ENCODE results near the gene LARP1.
"Not testable (repeated sequence)": the region's sequence is repeated elsewhere in the genome, so short reads cannot be mapped to it uniquely, and the experiment has no call there.

LARP1 gene

GRCh38 chr5:154797762-154798161, 42.6 kb downstream of the LARP1 start:
- no peak for DNase-seq

- DNase-seq: no peak
Observed at GRCh38 chr5:154800582-154800981, 45.4 kb downstream of the LARP1 start.

DNA sequence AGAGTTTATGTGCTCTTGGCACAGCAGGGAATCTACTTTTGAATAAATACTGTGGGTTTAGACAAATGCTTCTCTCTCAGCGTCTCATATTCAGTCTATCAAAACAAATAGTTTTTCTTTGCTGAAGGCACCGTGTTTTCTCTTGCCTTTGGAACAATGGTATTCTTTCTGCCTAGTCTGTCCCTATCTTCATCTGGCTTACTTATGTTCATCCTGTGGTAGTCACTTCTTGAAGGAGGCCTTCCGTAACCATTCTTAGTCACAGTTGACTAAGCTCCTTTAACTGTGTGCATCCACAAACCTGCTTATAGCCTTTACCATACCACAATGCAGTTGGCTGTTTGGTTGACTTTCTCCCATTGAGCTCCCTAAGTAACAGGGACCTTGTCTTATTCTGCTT, 45.9 kb downstream of the LARP1 start:
- DNase-seq: no peak

- DNase-seq: no peak
Observed at GRCh38 chr5:154802050-154802449, 46.9 kb downstream of the LARP1 start.

GRCh38 chr5:154806176-154806575, 51.0 kb downstream of the LARP1 start:
- no peak for DNase-seq

- no peak for DNase-seq
Observed at GRCh38 chr5:154811239-154811638, 56.1 kb downstream of the LARP1 start.

- DNase-seq: peak; percentile 5
Observed at GRCh38 chr5:154811653-154812465, 56.7 kb downstream of the LARP1 start.

DNA sequence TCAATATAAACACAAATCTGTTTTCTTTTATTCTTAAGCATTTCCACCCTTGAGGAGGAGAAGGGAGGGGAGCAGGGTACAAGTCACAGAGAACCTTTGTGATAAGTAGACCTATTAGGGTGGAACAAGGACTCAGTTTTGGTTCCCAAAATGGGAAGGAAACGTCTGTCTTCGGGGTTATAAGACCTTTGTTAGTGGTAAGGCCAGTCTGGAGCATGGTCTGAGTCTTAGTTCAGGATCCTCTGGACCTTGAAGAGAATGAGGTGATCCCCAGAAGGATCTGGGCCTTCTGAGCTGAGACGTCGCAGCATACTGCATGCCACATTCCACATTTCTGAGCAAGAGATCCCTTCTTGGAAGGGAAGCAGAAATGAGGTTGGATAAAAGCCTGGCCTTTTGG, 58.0 kb downstream of the LARP1 start:
- DNase-seq: no peak

DNA sequence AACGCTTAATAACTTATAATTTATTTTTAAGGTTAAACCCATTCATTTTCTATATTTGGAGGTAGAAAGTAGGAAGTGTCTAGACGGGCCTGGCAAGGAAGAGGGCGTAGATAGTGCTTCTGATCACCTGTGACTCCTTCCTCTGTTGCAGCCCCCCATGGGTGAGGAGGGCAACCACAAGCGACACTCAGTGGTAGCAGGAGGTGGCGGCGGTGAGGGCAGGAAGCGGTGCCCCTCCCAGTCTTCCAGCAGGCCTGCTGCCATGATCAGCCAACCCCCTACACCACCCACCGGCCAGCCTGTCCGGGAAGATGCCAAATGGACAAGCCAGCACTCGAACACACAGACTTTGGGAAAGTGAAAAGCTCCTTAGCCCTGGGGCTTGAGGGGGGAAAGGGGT, 58.6 kb downstream of the LARP1 start:
- DNase-seq: no peak

GRCh38 chr5:154815025-154815424, 59.8 kb downstream of the LARP1 start:
- DNase-seq: no peak

DNA sequence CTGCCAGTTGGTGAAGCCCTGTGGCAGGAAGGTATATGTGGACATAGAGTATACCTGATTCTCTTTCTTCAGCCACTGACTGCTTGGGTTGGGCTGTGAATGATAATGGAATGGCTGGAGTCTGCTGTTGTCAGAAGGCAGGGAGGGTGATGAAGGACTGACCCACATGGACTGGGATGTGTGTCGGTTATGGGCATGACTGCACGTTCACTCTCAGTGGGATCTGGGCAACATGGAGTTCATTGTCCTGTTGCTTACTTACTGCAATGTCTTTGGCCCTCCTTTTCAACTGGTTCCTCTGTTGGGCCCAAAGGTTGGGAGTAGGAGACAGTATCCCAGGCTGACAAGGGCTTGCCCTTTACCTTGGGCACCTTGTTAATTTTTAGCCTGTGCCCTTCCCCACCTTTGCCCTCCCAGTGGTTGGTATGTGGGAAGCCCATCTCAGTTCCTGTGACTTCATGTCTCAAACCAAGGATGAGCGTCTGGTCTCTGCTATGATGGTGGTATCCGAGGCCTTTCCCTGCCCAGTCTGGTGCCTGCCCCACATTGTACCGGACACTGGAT, 60.6 kb downstream of the LARP1 start:
- no peak for DNase-seq

DNA sequence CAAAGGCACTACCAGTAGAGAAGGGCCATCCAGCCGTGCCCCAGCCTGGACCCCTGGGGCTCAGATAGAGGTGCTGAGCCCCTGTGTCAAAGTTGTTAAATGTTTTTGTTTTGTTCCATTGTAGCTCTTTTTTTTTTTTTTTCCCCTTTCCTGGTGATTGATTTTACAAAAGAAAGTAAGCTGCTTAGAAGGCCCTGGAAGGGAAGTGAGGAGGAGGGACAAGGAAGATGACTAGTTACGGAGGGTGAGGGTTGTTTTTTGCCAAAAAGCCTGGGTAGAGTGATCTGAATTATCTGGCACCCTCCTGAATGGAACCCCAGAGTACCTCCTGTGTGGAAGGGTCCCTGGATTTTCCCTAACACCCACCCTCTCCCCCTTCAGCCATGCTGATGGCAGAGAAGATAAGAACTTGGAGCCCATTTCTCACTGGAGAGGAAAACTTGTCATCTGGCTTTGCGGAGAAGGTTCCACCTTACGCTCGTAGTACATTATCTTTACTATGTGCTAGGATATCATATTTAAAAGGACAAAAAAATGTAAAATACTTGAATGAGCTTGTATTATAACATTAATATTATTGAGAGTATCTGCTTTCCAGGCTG, 61.8 kb downstream of the LARP1 start:
- no peak for DNase-seq

DNA sequence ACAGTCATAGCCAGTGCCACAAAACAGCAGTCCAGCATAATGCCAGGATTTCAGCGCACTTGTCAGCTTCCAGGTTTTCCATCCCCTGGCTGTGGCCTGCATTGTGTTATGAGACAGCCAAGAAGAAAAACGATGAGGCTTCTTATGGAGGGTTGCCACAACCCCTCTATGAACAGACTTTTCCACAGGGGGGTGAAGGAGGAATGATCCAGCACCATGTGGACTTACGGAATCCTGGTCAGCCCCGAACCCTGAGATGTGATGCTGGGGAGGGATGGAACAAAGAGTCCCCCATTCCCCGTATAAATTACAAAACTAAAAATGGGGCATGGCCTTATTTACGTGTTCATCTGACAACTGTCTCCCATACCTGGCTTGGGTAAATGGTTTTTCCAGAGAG, 62.6 kb downstream of the LARP1 start:
- no peak for DNase-seq

GRCh38 chr5:154818471-154819116, 63.4 kb downstream of the LARP1 start:
- DNase-seq: no peak

DNA sequence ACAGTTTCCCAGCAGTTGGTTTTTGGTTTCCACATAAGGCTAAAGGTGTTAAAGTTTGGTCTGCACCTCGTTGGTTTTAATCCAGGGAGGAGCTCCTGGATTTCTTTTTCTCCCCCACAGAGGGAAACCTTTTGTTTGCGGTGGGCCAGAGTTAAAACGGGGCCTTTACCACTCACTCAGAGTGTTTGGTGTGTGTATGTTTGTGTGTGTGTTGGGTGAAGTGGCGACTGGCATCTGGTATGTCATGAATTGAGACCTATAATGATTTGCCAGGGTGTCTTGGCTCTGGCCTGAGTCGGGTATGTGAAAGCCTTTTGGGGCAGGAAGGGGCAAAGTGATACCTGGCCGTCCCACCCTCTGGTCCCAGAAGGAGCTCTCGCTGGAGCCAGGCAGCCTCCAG, 64.4 kb downstream of the LARP1 start:
- DNase-seq: no peak

DNA sequence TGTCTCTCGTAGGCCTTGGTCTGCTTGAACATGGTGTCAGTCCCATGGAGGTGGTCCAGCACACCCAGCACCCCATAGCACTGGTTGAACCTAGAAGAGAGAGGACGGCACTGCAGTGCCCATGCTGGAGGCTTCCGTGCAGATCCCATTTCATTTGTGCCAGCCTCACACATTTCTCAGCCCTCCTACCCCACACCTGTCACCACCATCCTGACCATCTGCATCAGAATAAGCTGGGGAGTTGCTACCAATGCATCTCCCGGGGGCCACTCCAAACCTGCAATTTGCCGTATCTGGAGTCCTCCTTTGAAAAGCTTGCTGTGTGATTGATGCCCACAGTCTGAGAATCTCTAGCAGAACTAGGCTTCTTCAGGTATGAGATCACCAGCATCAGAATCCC, 65.2 kb downstream of the LARP1 start:
- DNase-seq: no peak

GRCh38 chr5:154822896-154823295, 67.7 kb downstream of the LARP1 start:
- not testable (repeated sequence) for DNase-seq

DNA sequence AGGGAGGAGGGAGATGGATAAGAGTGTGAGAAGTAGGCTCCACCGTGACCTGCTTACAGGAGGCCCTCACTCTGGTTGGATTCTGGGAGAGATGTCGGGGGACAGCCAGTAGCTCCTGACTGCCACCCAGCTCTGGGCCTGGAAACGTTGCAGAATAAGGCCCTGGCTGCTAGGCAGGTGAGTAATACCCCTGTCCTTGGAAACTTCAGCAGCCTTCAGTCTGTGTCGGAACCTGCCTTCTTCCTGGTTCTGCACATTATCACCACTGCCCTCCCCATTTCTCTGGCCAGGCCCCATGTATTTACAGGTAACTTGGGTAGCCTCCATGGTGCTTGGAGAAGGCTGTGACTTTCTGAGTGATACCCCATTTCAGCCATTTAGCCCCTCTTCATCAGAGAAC, 68.4 kb downstream of the LARP1 start:
- DNase-seq: no peak

- no peak for DNase-seq
Observed at GRCh38 chr5:154824070-154824469, 68.9 kb downstream of the LARP1 start.

- no peak for DNase-seq
Observed at GRCh38 chr5:154829181-154829588, 74.0 kb downstream of the LARP1 start.

- DNase-seq: no peak
Observed at GRCh38 chr5:154829589-154830218, 74.5 kb downstream of the LARP1 start.

DNA sequence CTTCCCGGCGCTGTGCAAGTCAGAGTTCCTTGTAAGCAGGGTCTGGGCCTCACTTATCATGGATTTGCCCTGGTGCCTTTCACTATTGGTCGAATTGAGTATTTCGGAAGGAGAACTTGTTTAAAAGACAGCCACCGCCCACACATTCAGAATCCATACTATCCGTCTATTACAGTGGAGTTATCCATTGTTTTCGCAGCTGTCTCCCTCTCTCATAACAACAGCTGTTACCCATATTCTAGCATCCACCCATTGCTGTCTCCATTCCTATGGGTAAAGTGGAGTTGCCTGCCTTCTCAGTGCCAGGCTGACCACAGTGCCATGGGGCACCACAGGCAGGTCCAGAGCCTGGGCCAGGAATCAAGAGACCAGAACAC, 75.0 kb downstream of the LARP1 start:
- no peak for DNase-seq

DNA sequence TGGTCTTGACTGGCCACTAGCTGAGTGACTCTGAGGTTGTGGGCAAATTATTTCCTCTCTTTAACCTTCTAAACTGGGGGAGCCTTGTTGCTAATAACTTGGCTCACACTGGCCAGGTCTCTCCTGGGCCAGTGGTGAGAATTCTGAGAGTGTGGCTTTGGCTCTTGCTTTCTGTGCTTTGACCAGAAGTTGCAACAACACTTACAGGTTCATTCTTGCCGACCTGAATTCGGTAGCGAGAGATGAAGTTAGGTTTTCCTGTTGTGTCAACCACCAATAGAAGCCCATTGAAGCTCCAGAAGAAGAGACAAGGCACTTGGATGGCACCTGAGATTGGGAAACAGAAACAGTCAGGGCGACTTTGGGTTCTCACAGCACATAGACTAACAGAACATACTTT, 75.4 kb downstream of the LARP1 start:
- DNase-seq: no peak

- DNase-seq: no peak
Observed at GRCh38 chr5:154831451-154831850, 76.3 kb downstream of the LARP1 start.
